Measurements from ENCODE around the gene RFX4. TPM values are rescaled to one million over a fixed set of nuclear protein-coding genes. Genes with fewer than 3 reads are reported as not detected.

Gene RFX4
- total and polyA plus RNA-seq, 10 of the 15 experiments (the other 5 are each of a cell fraction or from before 2014, with no cell fraction given) = 0.02 to 0.23 TPM; not detected in 8

- 30% methylated on average over 41 of the region's 41 CpGs for WGBS (ENCODE audit: insufficient coverage, insufficient replicate concordance, low lambda C conversion rate, missing lambda C conversion rate)
- POLR2A ChIA-PET = no interaction called here
- TF ChIP-seq CEBPZ (IDR thresholded peaks at IDR 0.05; ENCODE audit: low read depth, low read length) = no peak
- TF ChIP-seq ZNF592 (IDR thresholded peaks at IDR 0.05) = no peak
- no peak for TF ChIP-seq MTA2 (IDR thresholded peaks at IDR 0.05; ENCODE audit: low read depth)
- no peak for TF ChIP-seq CBX5 (IDR thresholded peaks at IDR 0.05; ENCODE audit: low read depth)
- TF ChIP-seq KAT2A (conservative IDR thresholded peaks at IDR 0.05; ENCODE audit: control insufficient read depth, low read depth, low read length) = no peak
- TF ChIP-seq JUND (IDR thresholded peaks at IDR 0.05; ENCODE audit: low read depth, low read length) = no peak
- no peak for TF ChIP-seq E2F8 (IDR thresholded peaks at IDR 0.05; ENCODE audit: low read depth, partially characterized antibody)
- no peak for TF ChIP-seq ZNF274 (IDR thresholded peaks at IDR 0.05; ENCODE audit: insufficient read depth, insufficient read length)
- TF ChIP-seq BCL3 (IDR thresholded peaks at IDR 0.05; ENCODE audit: borderline replicate concordance, insufficient read depth, low read depth, low read length, poor library complexity, severe bottlenecking) = no peak
- no peak for TF ChIP-seq MEF2B (IDR thresholded peaks at IDR 0.05; ENCODE audit: partially characterized antibody, poor library complexity, severe bottlenecking)
These were observed 1.6 kb downstream of the RFX4 start for GRCh38 chr12:106584104-106585064.

More at GRCh38 chr12:106584104-106585064, 1.6 kb downstream of the RFX4 start:
- DNase-seq (ENCODE audit: low read depth, low spot score) (no peak), FAIRE-seq (no peak), ATAC-seq (no peak)
- in situ Hi-C loops (cut with MboI) = no loop called here
- no peaks in the 10 kb centered on the region for H3K36me3 ChIP-seq (ENCODE audit: control insufficient read depth in 2 of 2, insufficient read depth in 2 of 2, low read length in 1 of 2)
- H3K79me2 ChIP-seq (ENCODE audit: control insufficient read depth, insufficient read depth, low read length) = no peaks in the 10 kb centered on the region
- H3K9me3 ChIP-seq (replicated peaks; ENCODE audit: control insufficient read depth, insufficient read depth, low read length) = no peaks in the 10 kb centered on the region
- H3K4me2 ChIP-seq (ENCODE audit: control insufficient read depth, insufficient read depth) = no peak overlapping the region
- peaks cover 13 to 16% of the 10 kb centered on the region in 2 experiments for H3K27me3 ChIP-seq (replicated peaks in 1 of 2; ENCODE audit: control insufficient read depth in 2 of 2, insufficient read depth in 2 of 2, low read length in 1 of 2)
- H3K9ac ChIP-seq (ENCODE audit: control insufficient read depth, insufficient read depth, low read length) = no peak overlapping the region
- no peak overlapping the region for H3K27ac ChIP-seq (ENCODE audit: control insufficient read depth, insufficient read depth)
- no peak overlapping the region for H2AFZ ChIP-seq (ENCODE audit: control insufficient read depth, low read depth, low read length)
- H3K4me1 ChIP-seq (ENCODE audit: control insufficient read depth, insufficient read depth, low read length) = no peaks in the 10 kb centered on the region
- no peaks in the 10 kb centered on the region for H4K20me1 ChIP-seq (ENCODE audit: control insufficient read depth, insufficient read depth)
- no TSS peak for BruUV-seq (replicated peaks)
- no peak overlapping the region for H3K4me3 ChIP-seq
- CTCF ChIA-PET = no interaction called here
- RAD21 ChIA-PET (ENCODE audit: unreplicated experiment) = no interaction called here
- SMC1A ChIA-PET (ENCODE audit: uncharacterized antibody, unreplicated experiment) = no interaction called here
- intact Hi-C loops (cut with micrococcal nuclease; ENCODE audit: unreplicated experiment) = no loop called here

Measured in GM12878 (cell line).